GM21526 (cell line): ENCODE results near the gene ZBTB39.
"Not testable (repeated sequence)": the region's sequence is repeated elsewhere in the genome, so short reads cannot be mapped to it uniquely, and the experiment has no call there.

Experiments
- ATAC-seq: cut with Tn5 transposase; IDR thresholded peaks from one replicate; pipeline ENCODE4 v1.9.1; 2021; ENCODE audit warnings: moderate library complexity; ENCODE audit not compliant: unreplicated experiment, low FRiP score

The ZBTB39 gene

GRCh38 chr12:57004651-57005050 is 1.7 kb downstream of the ZBTB39 start:
- no peak for ATAC-seq

- ATAC-seq = no peak
These were observed 3.0 kb downstream of the ZBTB39 start for GRCh38 chr12:57003395-57003794.

GRCh38 chr12:57001448-57001906 is 4.9 kb downstream of the ZBTB39 start:
- no peak for ATAC-seq

GRCh38 chr12:57000393-57000792 is 6.0 kb downstream of the ZBTB39 start:
- ATAC-seq = no peak

- ATAC-seq = no peak
These were observed 6.9 kb downstream of the ZBTB39 start for GRCh38 chr12:56999456-56999855.

GRCh38 chr12:56998981-56999380 is 7.4 kb downstream of the ZBTB39 start:
- no peak for ATAC-seq

- ATAC-seq = no peak
These were observed 8.0 kb downstream of the ZBTB39 start for GRCh38 chr12:56998316-56998715.

GRCh38 chr12:56996793-56997545 is 9.4 kb downstream of the ZBTB39 start:
- no peak for ATAC-seq

GRCh38 chr12:56995930-56996496 is 10.3 kb downstream of the ZBTB39 start:
- ATAC-seq = no peak

- ATAC-seq = no peak
These were observed 11.0 kb downstream of the ZBTB39 start for GRCh38 chr12:56995201-56995929.

- ATAC-seq = no peak
These were observed 12.1 kb downstream of the ZBTB39 start for GRCh38 chr12:56994231-56994746.

GRCh38 chr12:56993346-56993745 is 13.0 kb downstream of the ZBTB39 start:
- ATAC-seq = no peak

GRCh38 chr12:56991319-56992246 is 14.8 kb downstream of the ZBTB39 start:
- no peak for ATAC-seq

GRCh38 chr12:56990648-56991318 is 15.6 kb downstream of the ZBTB39 start:
- ATAC-seq = no peak

- no peak for ATAC-seq
These were observed 16.3 kb downstream of the ZBTB39 start for GRCh38 chr12:56989861-56990610.

- ATAC-seq = no peak
These were observed 18.1 kb downstream of the ZBTB39 start for GRCh38 chr12:56988207-56988739.

GRCh38 chr12:56987551-56988053 is 18.7 kb downstream of the ZBTB39 start:
- peak; percentile 58 for ATAC-seq

GRCh38 chr12:56987011-56987410 is 19.3 kb downstream of the ZBTB39 start:
- ATAC-seq = no peak

GRCh38 chr12:56985714-56986113 is 20.6 kb downstream of the ZBTB39 start:
- not testable (repeated sequence) for ATAC-seq
